HepG2 (cell line): ENCODE measurements around the gene CARMIL3. TPM values are rescaled to one million over a fixed set of nuclear protein-coding genes. Genes with fewer than 3 reads are reported as not detected.

Experiments used
- AGO1 ChIP-seq: fragments of 200-400 bp; formaldehyde crosslinking; IDR thresholded peaks from 2 replicates; pipeline ENCODE4 v1.6.1; 2017; ENCODE audit warnings: mild to moderate bottlenecking, low read depth, low read length, moderate library complexity; ENCODE audit not compliant: poor library complexity, severe bottlenecking
- ARNTL ChIP-seq: sonication (generic); formaldehyde crosslinking; IDR thresholded peaks from 2 replicates; pipeline ENCODE4 v1.4.0; 2020; ENCODE audit warnings: mild to moderate bottlenecking, missing genetic modification reagents
- ATF2 ChIP-seq: sonication (generic); formaldehyde crosslinking; IDR thresholded peaks from 2 replicates; pipeline ENCODE4 v1.4.0; 2020; ENCODE audit warnings: missing genetic modification reagents
- BORCS8-MEF2B ChIP-seq: sonication (generic); formaldehyde crosslinking; IDR thresholded peaks from 2 replicates; pipeline ENCODE4 v1.8.0; 2022; ENCODE audit warnings: mild to moderate bottlenecking, missing genetic modification reagents
- CAMTA2 ChIP-seq: sonication (generic); formaldehyde crosslinking; IDR thresholded peaks from 2 replicates; pipeline ENCODE4 v1.4.0; 2020; ENCODE audit warnings: mild to moderate bottlenecking, missing genetic modification reagents, borderline replicate concordance
- EED ChIP-seq: sonication (generic); formaldehyde crosslinking; IDR thresholded peaks from 2 replicates; pipeline ENCODE4 v1.5.0; 2020; ENCODE audit warnings: mild to moderate bottlenecking, missing genetic modification reagents
- HNRNPL ChIP-seq: fragments of 200-400 bp; formaldehyde crosslinking; IDR thresholded peaks from 2 replicates; pipeline ENCODE4 v1.6.1; 2017; ENCODE audit warnings: mild to moderate bottlenecking, low read depth, low read length
- HNRNPLL ChIP-seq: fragments of 200-400 bp; formaldehyde crosslinking; IDR thresholded peaks from 2 replicates; pipeline ENCODE4 v1.6.1; 2017; ENCODE audit warnings: mild to moderate bottlenecking, low read depth, low read length; ENCODE audit not compliant: poor library complexity, severe bottlenecking
- LBX2 ChIP-seq: sonication (generic); formaldehyde crosslinking; IDR thresholded peaks from 2 replicates; pipeline ENCODE4 v1.5.0; 2020; ENCODE audit warnings: missing genetic modification reagents, mild to moderate bottlenecking, borderline replicate concordance
- PITX1 ChIP-seq: sonication (generic); formaldehyde crosslinking; IDR thresholded peaks from 2 replicates; pipeline ENCODE4 v1.5.1; 2020; ENCODE audit warnings: mild to moderate bottlenecking, missing genetic modification reagents
- POLR2A ChIP-seq, 2 experiments: IDR thresholded peaks; 2 replicates each; pipeline ENCODE4 v1.6.1; 2011; ENCODE audit warnings: low read depth in 2 of 2, low read length in 2 of 2, mild to moderate bottlenecking in 1 of 2, moderate library complexity in 1 of 2; ENCODE audit not compliant: insufficient read depth in 1 of 2
- POLR2AphosphoS5 ChIP-seq: IDR thresholded peaks from 2 replicates; pipeline ENCODE4 v1.6.1; 2012; ENCODE audit warnings: low read depth, low read length
- RBM22 ChIP-seq: fragments of 200-400 bp; formaldehyde crosslinking; optimal IDR thresholded peaks from 2 replicates; pipeline ENCODE3; 2017; ENCODE audit warnings: mild to moderate bottlenecking, low read length, moderate library complexity
- SALL2 ChIP-seq: sonication (generic); formaldehyde crosslinking; IDR thresholded peaks from 2 replicates; pipeline ENCODE4 v1.8.1; 2023; ENCODE audit warnings: mild to moderate bottlenecking, missing genetic modification reagents, inconsistent platforms
- TCF7L2 ChIP-seq: IDR thresholded peaks from 2 replicates; pipeline ENCODE4 v1.6.1; 2011; ENCODE audit warnings: mild to moderate bottlenecking, low read depth, low read length, moderate library complexity
- ZFP36L2 ChIP-seq: sonication (generic); formaldehyde crosslinking; IDR thresholded peaks from 2 replicates; pipeline ENCODE4 v1.4.0; 2020; ENCODE audit warnings: missing genetic modification reagents
- ZFP82 ChIP-seq: sonication (generic); formaldehyde crosslinking; IDR thresholded peaks from 2 replicates; pipeline ENCODE4 v1.5.1; 2020; ENCODE audit warnings: mild to moderate bottlenecking, missing genetic modification reagents, borderline replicate concordance
- ZFY ChIP-seq: sonication (generic); formaldehyde crosslinking; IDR thresholded peaks from 2 replicates; pipeline ENCODE4 v1.4.0; 2020; ENCODE audit warnings: missing genetic modification reagents
- ZNF512B ChIP-seq: sonication (generic); formaldehyde crosslinking; IDR thresholded peaks from 2 replicates; pipeline ENCODE4 v1.5.1; 2020; ENCODE audit warnings: missing genetic modification reagents, mild to moderate bottlenecking, borderline replicate concordance
- ZNF576 ChIP-seq: sonication (generic); formaldehyde crosslinking; IDR thresholded peaks from 2 replicates; pipeline ENCODE4 v1.4.0; 2020; ENCODE audit warnings: mild to moderate bottlenecking, missing genetic modification reagents
- ZNF710 ChIP-seq: sonication (generic); formaldehyde crosslinking; IDR thresholded peaks from 2 replicates; pipeline ENCODE4 v1.5.0; 2020; ENCODE audit warnings: mild to moderate bottlenecking, missing genetic modification reagents, borderline replicate concordance
- ZNF878 ChIP-seq: sonication (generic); formaldehyde crosslinking; IDR thresholded peaks from 2 replicates; pipeline ENCODE4 v1.8.1; 2023; ENCODE audit warnings: mild to moderate bottlenecking, missing genetic modification reagents, moderate library complexity
- polyA plus RNA-seq, 8 experiments: library from polyadenylated mRNA; depleted of rRNA in 3 of 8; stranded (reverse) in 7 of 8; unstranded in 1 of 8; fragments of >200 nt; fragmentation: Illumina TruSeq in 4 of 8; extraction: Trizol in 4 of 8; gene quantifications; 2 replicates each; pipeline versions ENCODE4 v1.2.1 to v1.2.3, GENCODE V29; 2011 to 2016; ENCODE audit warnings: low read depth in 4 of 8, missing spikeins in 1 of 8, mixed read lengths in 1 of 8; ENCODE audit not compliant: insufficient read depth in 1 of 8
- total RNA-seq, 5 experiments: library from RNA; depleted of rRNA; stranded (reverse); fragments of >200 nt; fragmentation: Illumina TruSeq; extraction: Trizol; gene quantifications; 2 replicates each; pipeline ENCODE4 v1.2.3, GENCODE V29; 2016; ENCODE audit warnings: low read depth in 1 of 5

CARMIL3 gene
- total and polyA plus RNA-seq, 2 of the 13 experiments (the other 11 are each of a cell fraction or from before 2014, with no cell fraction given): 0.27 to 0.55 TPM

GRCh38 chr14:24098927-24099813 lies 47.4 kb downstream of the CARMIL3 start (continued):
- TF ChIP-seq ZNF512B (CRISPR knock-in tag) (0 out of 2 replicates have a peak, but pooled peaks have one; percentile 72), HNRNPL (peak; percentile 67; the same call in 1 of the 2 replicates), LBX2 (CRISPR knock-in tag) (0 out of 2 replicates have a peak, but pooled peaks have one; percentile 39), ATF2 (CRISPR knock-in tag) (no peak), TCF7L2 (no peak), ZFY (CRISPR knock-in tag) (peak; percentile 26; the same call in 1 of the 2 replicates), ZFP36L2 (no peak), ZNF576 (CRISPR knock-in tag) (peak; percentile 72; the same call in 1 of the 2 replicates), PITX1 (0 out of 2 replicates have a peak, but pooled peaks have one; percentile 5), ZNF878 (CRISPR knock-in tag) (no peak), BORCS8-MEF2B (CRISPR knock-in tag) (peak; percentile 38; the same call in 1 of the 2 replicates), ZNF710 (CRISPR knock-in tag) (peak; percentile 35; the same call in 1 of the 2 replicates), RBM22 (peak; percentile 93), AGO1 (peak; percentile 37), ZFP82 (no peak), EED (peak; percentile 60; the same call in 1 of the 2 replicates), SALL2 (CRISPR knock-in tag) (peak; percentile 58; the same call in 1 of the 2 replicates), ARNTL (no peak), POLR2AphosphoS5 (peak; percentile 44), CAMTA2 (CRISPR knock-in tag) (0 out of 2 replicates have a peak, but pooled peaks have one; percentile 71), POLR2A (IDR thresholded peaks at IDR 0.05; ENCODE audit: insufficient read depth in 1 of 2, low read depth in 2 of 2, low read length in 2 of 2) (0 out of 4 replicates have a peak, but pooled peaks of 1 of the 2 experiments have one; percentile 28), HNRNPLL (no peak)
